CD14-positive monocyte (primary cell): ENCODE results near the gene PTPRN2. TPM values are rescaled to one million over a fixed set of nuclear protein-coding genes. Genes with fewer than 3 reads are reported as not detected.
"Not testable (repeated sequence)": the region's sequence is repeated elsewhere in the genome, so short reads cannot be mapped to it uniquely, and the experiment has no call there.

Experiments
- DNase-seq, 3 donors: peaks; one replicate each; pipeline ENCODE4 v3.0.0-alpha.2; 2011 to 2022
- H2AFZ ChIP-seq: 2 replicates; pipeline ENCODE4 v1.6.0; 2012; ENCODE audit warnings: mild to moderate bottlenecking, low read depth, low read length, inconsistent platforms; ENCODE audit not compliant: insufficient read depth, poor library complexity, severe bottlenecking
- H3K27ac ChIP-seq, 2 donors: 1 replicate in 1 of 2; 2 replicates in 1 of 2; pipeline ENCODE4 v1.5.1; 2012 to 2013; ENCODE audit warnings: low read length in 2 of 2, control low read depth in 1 of 2, inconsistent platforms in 1 of 2, low read depth in 1 of 2, mild to moderate bottlenecking in 1 of 2
- H3K27me3 ChIP-seq, 2 donors: one replicate each; pipeline versions ENCODE4 v1.6.0 to v1.6.1; 2011 to 2013; ENCODE audit warnings: low read length in 2 of 2; ENCODE audit not compliant: control insufficient read depth in 2 of 2, insufficient read depth in 2 of 2
- H3K36me3 ChIP-seq, 2 donors: replicated peaks in 1 of 2; 1 replicate in 1 of 2; 2 replicates in 1 of 2; pipeline versions ENCODE4 v1.5.1 to v1.6.1; 2012 to 2013; ENCODE audit warnings: low read length in 2 of 2, control low read depth in 1 of 2, inconsistent platforms in 1 of 2, mild to moderate bottlenecking in 1 of 2; ENCODE audit not compliant: insufficient read depth in 2 of 2, control insufficient read depth in 1 of 2
- H3K4me1 ChIP-seq, 2 donors: 1 replicate in 1 of 2; 2 replicates in 1 of 2; pipeline versions ENCODE4 v1.5.1 to v1.6.1; 2012 to 2013; ENCODE audit warnings: low read length in 2 of 2, control low read depth in 1 of 2, inconsistent platforms in 1 of 2, mild to moderate bottlenecking in 1 of 2, moderate library complexity in 1 of 2; ENCODE audit not compliant: insufficient read depth in 2 of 2, control insufficient read depth in 1 of 2
- H3K4me2 ChIP-seq: replicated peaks from 2 replicates; pipeline ENCODE3; 2012; ENCODE audit warnings: low read length, moderate library complexity, mild to moderate bottlenecking; ENCODE audit not compliant: poor library complexity, severe bottlenecking; ENCODE audit errors: extremely low read depth
- H3K4me3 ChIP-seq, 3 experiments: fragments of 200-600 bp in 1 of 3; sonication (generic) in 1 of 3; replicated peaks in 1 of 3; 1 replicate in 2 of 3; 2 replicates in 1 of 3; pipeline ENCODE4 v1.5.1; 2011 to 2013; ENCODE audit warnings: low read length in 3 of 3, mild to moderate bottlenecking in 3 of 3, control low read depth in 2 of 3, low read depth in 2 of 3, inconsistent platforms in 1 of 3, moderate library complexity in 1 of 3
- H3K79me2 ChIP-seq: 2 replicates; pipeline ENCODE4 v1.6.0; 2012; ENCODE audit warnings: mild to moderate bottlenecking, control low read depth, inconsistent platforms, low read length, moderate library complexity; ENCODE audit not compliant: insufficient read depth
- H3K9ac ChIP-seq: 2 replicates; pipeline ENCODE4 v1.6.0; 2017; ENCODE audit warnings: low read length, mild to moderate bottlenecking; ENCODE audit not compliant: insufficient read depth, poor library complexity, severe bottlenecking
- H3K9me3 ChIP-seq, 2 donors: replicated peaks in 1 of 2; 1 replicate in 1 of 2; 2 replicates in 1 of 2; pipeline versions ENCODE4 v1.5.1 to v1.6.1; 2012 to 2013; ENCODE audit warnings: low read length in 2 of 2, control low read depth in 1 of 2; ENCODE audit not compliant: control insufficient read depth in 1 of 2, insufficient read depth in 1 of 2
- H4K20me1 ChIP-seq: 2 replicates; pipeline ENCODE4 v1.6.0; 2012; ENCODE audit warnings: mild to moderate bottlenecking, low read length, control low read depth, moderate library complexity; ENCODE audit not compliant: insufficient read depth
- H3K27ac Mint-ChIP-seq, 7 donors: one replicate each; pipeline ENCODE4 v1.8.0; 2020; ENCODE audit warnings: mild to moderate bottlenecking in 7 of 7, mixed read lengths in 7 of 7, moderate library complexity in 6 of 7, inconsistent platforms in 2 of 7
- H3K27me3 Mint-ChIP-seq, 3 donors: one replicate each; pipeline ENCODE4 v1.8.0; 2021 to 2022; ENCODE audit warnings: low read depth in 3 of 3, mild to moderate bottlenecking in 3 of 3, mixed read lengths in 3 of 3, moderate library complexity in 3 of 3, inconsistent platforms in 1 of 3
- H3K36me3 Mint-ChIP-seq, 2 donors: one replicate each; pipeline ENCODE4 v1.8.0; 2020; ENCODE audit warnings: mixed read lengths in 2 of 2, inconsistent platforms in 1 of 2, mild to moderate bottlenecking in 1 of 2
- H3K4me1 Mint-ChIP-seq: one replicate; pipeline ENCODE4 v1.8.0; 2020; ENCODE audit warnings: mild to moderate bottlenecking, mixed read lengths
- H3K4me3 Mint-ChIP-seq, 2 donors: one replicate each; pipeline ENCODE4 v1.8.0; 2020; ENCODE audit warnings: mild to moderate bottlenecking in 2 of 2, mixed read lengths in 2 of 2, moderate library complexity in 1 of 2
- H3K9me3 Mint-ChIP-seq, 7 donors: one replicate each; pipeline ENCODE4 v1.8.0; 2020 to 2022; ENCODE audit warnings: mixed read lengths in 7 of 7, mild to moderate bottlenecking in 6 of 7, moderate library complexity in 6 of 7, inconsistent platforms in 2 of 7
- CTCF ChIP-seq: fragments of 200-600 bp; IDR thresholded peaks from one replicate; pipeline ENCODE4 v1.8.0; 2022; ENCODE audit warnings: antibody characterized with exemption, mild to moderate bottlenecking
- WGBS: methylation state at CpG from one replicate; pipeline ENCODE4 v1.1.5; 2013; ENCODE audit warnings: missing lambda C conversion rate; ENCODE audit not compliant: insufficient coverage; 5-methylcytosine and 5-hydroxymethylcytosine counted together
- intact Hi-C, 2 donors: fragments of 100-400 bp; cut with micrococcal nuclease; formaldehyde crosslinking; loops; one replicate each; pipeline versions ENCODE4 v1.15.0 to v1.15.1; 2023
- polyA plus RNA-seq, 3 donors: library from polyadenylated mRNA; depleted of rRNA in 1 of 3; unstranded in 2 of 3; stranded (reverse) in 1 of 3; fragments of 300-500 nt in 2 of 3; fragments of >200 nt in 1 of 3; fragmentation: Illumina TruSeq in 2 of 3; gene quantifications; 1 replicate in 2 of 3; 2 replicates in 1 of 3; pipeline ENCODE4 v1.2.3, GENCODE V29; 2012 to 2021

PTPRN2 gene
- polyA plus RNA-seq, 3 donors: 0.25 to 1.4 (median 0.97) TPM

- DNase-seq: peak in 1 of 3 donors; percentile 11
- WGBS: 83% methylated on average over 5 of the region's 6 CpGs
- H3K27me3 Mint-ChIP-seq, H2AFZ ChIP-seq, H3K4me3 ChIP-seq, H3K27ac Mint-ChIP-seq, H4K20me1 ChIP-seq, H3K4me1 ChIP-seq, H3K27me3 ChIP-seq, H3K4me3 Mint-ChIP-seq, H3K36me3 ChIP-seq, H3K79me2 ChIP-seq, H3K27ac ChIP-seq, H3K9ac ChIP-seq, H3K4me2 ChIP-seq, intact Hi-C loops, H3K4me1 Mint-ChIP-seq, H3K36me3 Mint-ChIP-seq: not testable (repeated sequence)
- peaks cover 22 to 46% (median 35%) of the 10 kb centered on the region in 7 donors for H3K9me3 Mint-ChIP-seq
- H3K9me3 ChIP-seq: peaks cover 48 to 54% of the 10 kb centered on the region in 2 donors
Measured at GRCh38 chr7:157933219-157934155, 654.1 kb downstream of the PTPRN2 start.

- no peaks in the 10 kb centered on the region for H3K27me3 ChIP-seq
- peaks cover 22 to 46% (median 35%) of the 10 kb centered on the region in 7 donors for H3K9me3 Mint-ChIP-seq
- no peak for TF ChIP-seq CTCF
- H3K36me3 ChIP-seq: no peaks in the 10 kb centered on the region
- no peak overlapping the region for H3K4me3 ChIP-seq
- no peaks in the 10 kb centered on the region for H3K4me1 ChIP-seq
- no peaks in the 10 kb centered on the region for H3K36me3 Mint-ChIP-seq
- no peak overlapping the region for H2AFZ ChIP-seq
- no peak overlapping the region for H3K9ac ChIP-seq
- H3K9me3 ChIP-seq: peaks cover 48% of the 10 kb centered on the region in 2 donors
- peak overlapping the region in 1 of 7 donors; percentile 32 for H3K27ac Mint-ChIP-seq
- H3K4me2 ChIP-seq: no peak overlapping the region
- H3K4me3 Mint-ChIP-seq: no peak overlapping the region
- H3K79me2 ChIP-seq: no peaks in the 10 kb centered on the region
- H3K4me1 Mint-ChIP-seq: no peaks in the 10 kb centered on the region
- peak in 1 of 3 donors; percentile 31 for DNase-seq
- no peaks in the 10 kb centered on the region for H4K20me1 ChIP-seq
- intact Hi-C loops: no loop called here
- peaks cover 0 to 2% (median 2%) of the 10 kb centered on the region in 3 donors for H3K27me3 Mint-ChIP-seq
- no peak overlapping the region for H3K27ac ChIP-seq
- WGBS: 94% methylated on average over 4 of the region's 5 CpGs
Measured at GRCh38 chr7:157932498-157933218, 655.0 kb downstream of the PTPRN2 start.
